ENCODE measurements around the gene ARG2. TPM values are rescaled to one million over a fixed set of nuclear protein-coding genes. Genes with fewer than 3 reads are reported as not detected.

The ARG2 gene
- total and polyA plus RNA-seq, 3 donors from 2014 or later = 3.8 to 5.3 (median 5.1) TPM

DNA sequence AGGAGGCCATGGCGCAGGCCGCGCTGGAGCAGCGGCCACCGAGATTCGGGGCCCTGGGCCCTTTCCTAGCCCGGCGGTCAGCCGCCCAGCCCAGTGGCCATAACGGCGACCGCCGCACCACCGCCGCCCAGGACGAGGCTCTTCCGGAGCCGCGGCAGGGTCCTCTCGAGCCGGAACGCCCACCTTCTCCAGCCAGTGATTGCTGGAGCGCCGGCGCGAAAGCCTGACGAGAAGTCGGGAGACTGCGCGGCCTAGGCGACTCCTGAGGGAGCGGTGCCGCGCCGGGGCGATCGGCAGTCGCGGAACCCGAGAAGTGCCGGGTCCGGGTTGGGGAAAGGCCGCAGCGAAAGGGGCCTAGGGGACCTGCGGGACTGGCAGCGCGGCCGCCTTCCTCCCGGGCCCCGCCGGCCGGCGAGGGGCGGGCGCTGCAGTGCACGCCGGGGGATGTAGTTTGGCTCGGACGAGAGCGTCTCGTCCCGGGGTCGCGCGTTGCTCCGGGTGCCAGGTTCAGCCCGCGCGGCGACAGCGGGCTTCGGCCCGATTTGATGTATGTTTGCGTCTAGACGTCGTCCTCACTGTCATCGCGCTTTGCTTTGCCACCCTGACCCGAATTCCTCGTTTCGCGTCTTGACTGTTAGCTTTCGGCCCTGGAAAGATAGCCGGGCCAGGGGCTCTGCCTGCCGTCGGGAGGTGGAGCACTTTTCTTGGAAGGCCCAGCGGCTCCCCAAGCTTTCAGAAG is 54.9 kb downstream of the ARG2 start, which contains the start of gene VTI1B:
TSS of gene VTI1B (minus strand) at position 153 of the 739 bp plus-strand sequence. CDS start at position 10, 143 bp downstream.
- WGBS, 2 donors = 0% methylated on average over 7 to 72 of the region's 87 CpGs
- Histone ChIP-seq H3K4me1 (peaks cover 17% of the 10 kb centered on the region), H3K4me3 (peak within 1 kb of the TSS; percentile 82 to 96), H3K9me3 (no peaks in the 10 kb centered on the region), H3K27me3 (no peaks in the 10 kb centered on the region), H3K36me3 (ENCODE audit: low read depth, missing control alignments) (no peaks in the 10 kb centered on the region), H3K27ac (peak within 1 kb of the TSS; percentile 97 to 100)
- peak; percentile 83 for DNase-seq
- TF ChIP-seq, protein P1, sequence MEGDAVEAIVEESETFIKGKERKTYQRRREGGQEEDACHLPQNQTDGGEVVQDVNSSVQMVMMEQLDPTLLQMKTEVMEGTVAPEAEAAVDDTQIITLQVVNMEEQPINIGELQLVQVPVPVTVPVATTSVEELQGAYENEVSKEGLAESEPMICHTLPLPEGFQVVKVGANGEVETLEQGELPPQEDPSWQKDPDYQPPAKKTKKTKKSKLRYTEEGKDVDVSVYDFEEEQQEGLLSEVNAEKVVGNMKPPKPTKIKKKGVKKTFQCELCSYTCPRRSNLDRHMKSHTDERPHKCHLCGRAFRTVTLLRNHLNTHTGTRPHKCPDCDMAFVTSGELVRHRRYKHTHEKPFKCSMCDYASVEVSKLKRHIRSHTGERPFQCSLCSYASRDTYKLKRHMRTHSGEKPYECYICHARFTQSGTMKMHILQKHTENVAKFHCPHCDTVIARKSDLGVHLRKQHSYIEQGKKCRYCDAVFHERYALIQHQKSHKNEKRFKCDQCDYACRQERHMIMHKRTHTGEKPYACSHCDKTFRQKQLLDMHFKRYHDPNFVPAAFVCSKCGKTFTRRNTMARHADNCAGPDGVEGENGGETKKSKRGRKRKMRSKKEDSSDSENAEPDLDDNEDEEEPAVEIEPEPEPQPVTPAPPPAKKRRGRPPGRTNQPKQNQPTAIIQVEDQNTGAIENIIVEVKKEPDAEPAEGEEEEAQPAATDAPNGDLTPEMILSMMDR (IDR thresholded peaks at IDR 0.05) = no peak
- TF ChIP-seq POLR2A (IDR thresholded peaks at IDR 0.05) = no peak
- intact Hi-C loops (cut with DNase I; ENCODE audit: low total_unique reads) = no loop called here

DNA sequence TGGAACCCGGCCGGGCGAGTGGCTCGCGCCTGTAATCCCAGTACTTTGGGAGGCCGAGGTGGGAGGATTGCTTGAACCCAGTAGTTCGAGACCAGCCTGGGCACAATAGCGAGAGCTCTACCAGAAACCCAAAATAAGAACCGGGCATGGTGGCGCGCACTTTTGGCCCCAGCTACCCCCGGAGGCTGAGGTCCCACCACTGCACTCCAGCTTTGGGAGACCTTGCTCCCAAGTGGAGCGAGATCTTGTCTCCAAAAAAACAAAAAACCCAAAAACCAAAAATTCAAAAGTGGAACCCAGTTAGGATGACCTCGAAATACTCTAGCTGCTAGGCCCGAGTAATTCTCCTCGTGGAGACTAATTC is 55.5 kb downstream of the ARG2 start:
- H3K36me3 ChIP-seq (ENCODE audit: low read depth, missing control alignments) = no peaks in the 10 kb centered on the region
- TF ChIP-seq POLR2A (IDR thresholded peaks at IDR 0.05) = no peak
- TF ChIP-seq, protein P1 (IDR thresholded peaks at IDR 0.05) = no peak
- no peaks in the 10 kb centered on the region for H3K9me3 ChIP-seq
- H3K27me3 ChIP-seq = no peaks in the 10 kb centered on the region
- 19 to 25% methylated on average over 9 to 16 of the region's 16 CpGs for WGBS, 2 donors
- H3K4me1 ChIP-seq = peaks cover 17% of the 10 kb centered on the region
- H3K27ac ChIP-seq = peak overlapping the region; percentile 97 to 100
- DNase-seq = no peak
- intact Hi-C loops (cut with DNase I; ENCODE audit: low total_unique reads) = no loop called here
- peak overlapping the region; percentile 82 to 96 for H3K4me3 ChIP-seq

DNA sequence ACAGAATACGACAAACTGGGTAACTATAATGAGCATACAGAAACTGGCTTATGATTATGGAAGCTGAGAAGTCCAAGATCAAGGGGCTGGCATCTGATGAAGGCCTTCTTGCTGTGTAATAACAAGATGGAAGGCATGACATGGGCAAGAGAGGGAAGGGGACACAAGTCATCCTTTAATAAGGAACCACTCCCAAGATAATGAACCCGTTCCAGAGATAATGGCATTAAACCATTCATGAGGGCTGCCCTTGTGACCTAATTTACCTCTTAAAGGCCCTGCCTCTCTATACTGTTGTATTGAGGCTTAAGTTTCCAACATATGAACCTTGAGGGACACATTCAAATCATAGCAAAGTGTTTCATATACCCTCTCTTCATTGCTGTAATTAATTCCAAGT is 59.3 kb downstream of the ARG2 start:
- Histone ChIP-seq H3K36me3 (ENCODE audit: low read depth, missing control alignments) (no peaks in the 10 kb centered on the region), H3K9me3 (no peaks in the 10 kb centered on the region), H3K4me1 (peaks cover 7% of the 10 kb centered on the region), H3K27me3 (no peaks in the 10 kb centered on the region), H3K4me3 (no peak overlapping the region), H3K27ac (no peak overlapping the region)
- intact Hi-C loops (cut with DNase I; ENCODE audit: low total_unique reads) = no loop called here
- TF ChIP-seq POLR2A (IDR thresholded peaks at IDR 0.05) = no peak
- TF ChIP-seq, protein P1 (IDR thresholded peaks at IDR 0.05) = no peak
- 52 to 76% methylated on average over 2 of the region's 2 CpGs for WGBS, 2 donors
- DNase-seq = no peak

DNA sequence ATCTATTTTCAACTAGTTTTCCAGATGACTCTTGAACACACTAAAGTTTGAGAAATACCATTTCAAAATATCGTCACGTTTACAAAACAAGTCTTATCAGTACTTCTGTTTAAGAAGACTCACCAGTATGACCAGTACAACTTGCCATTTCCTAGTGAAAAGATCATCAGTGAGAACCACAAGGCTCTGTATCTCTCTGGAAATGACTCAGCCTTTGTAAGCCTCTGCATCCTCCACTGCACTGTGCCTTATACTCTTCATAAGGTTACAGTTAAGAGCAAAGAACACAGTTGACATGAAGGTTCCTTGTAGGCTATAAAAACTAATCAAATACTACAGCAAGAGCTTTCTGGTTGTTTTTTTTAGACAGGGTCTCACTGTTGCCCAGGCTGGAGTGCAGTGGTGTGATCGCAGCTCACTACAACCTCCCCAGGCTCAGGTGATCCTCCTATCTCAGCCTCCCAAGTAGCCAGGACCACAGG is 60.4 kb downstream of the ARG2 start:
- no peaks in the 10 kb centered on the region for H3K9me3 ChIP-seq
- no peak for DNase-seq
- WGBS, 2 donors = 85 to 86% methylated on average over 3 of the region's 3 CpGs
- peaks cover 11% of the 10 kb centered on the region for H3K4me1 ChIP-seq
- TF ChIP-seq POLR2A (IDR thresholded peaks at IDR 0.05) = no peak
- TF ChIP-seq, protein P1 (IDR thresholded peaks at IDR 0.05) = no peak
- no peaks in the 10 kb centered on the region for H3K36me3 ChIP-seq (ENCODE audit: low read depth, missing control alignments)
- no peak overlapping the region for H3K27ac ChIP-seq
- intact Hi-C loops (cut with DNase I; ENCODE audit: low total_unique reads) = no loop called here
- H3K4me3 ChIP-seq = no peak overlapping the region
- H3K27me3 ChIP-seq = no peaks in the 10 kb centered on the region

DNA sequence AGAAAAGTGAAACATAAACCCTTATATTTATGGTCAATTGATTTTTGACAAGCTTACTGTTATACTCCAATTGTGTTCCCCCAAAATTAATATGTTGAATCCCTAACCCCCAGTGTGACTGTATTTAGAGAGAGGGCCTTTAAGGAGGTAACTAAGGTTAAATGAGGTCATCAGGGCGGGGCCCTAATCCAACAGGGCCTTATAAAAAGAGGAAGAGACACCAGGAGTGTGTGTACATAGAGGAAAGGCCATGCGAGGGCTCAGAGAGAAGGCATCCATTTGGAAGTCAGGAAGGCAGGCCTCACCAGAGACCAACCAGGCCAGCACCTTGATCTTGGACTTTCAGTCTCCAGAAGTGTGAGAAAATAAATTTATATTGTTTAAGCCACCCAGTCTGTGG is 61.2 kb downstream of the ARG2 start:
- no peak overlapping the region for H3K27ac ChIP-seq
- DNase-seq = no peak
- TF ChIP-seq POLR2A (IDR thresholded peaks at IDR 0.05) = no peak
- TF ChIP-seq, protein P1 (IDR thresholded peaks at IDR 0.05) = no peak
- H3K4me3 ChIP-seq = no peak overlapping the region
- peaks cover 5% of the 10 kb centered on the region for H3K4me1 ChIP-seq
- H3K27me3 ChIP-seq = no peaks in the 10 kb centered on the region
- 84 to 89% methylated on average over 2 of the region's 2 CpGs for WGBS, 2 donors
- H3K9me3 ChIP-seq = no peaks in the 10 kb centered on the region
- no peaks in the 10 kb centered on the region for H3K36me3 ChIP-seq (ENCODE audit: low read depth, missing control alignments)
- intact Hi-C loops (cut with DNase I; ENCODE audit: low total_unique reads) = no loop called here
